DMS153 treated with DMSO at 0.1 percent for 48 hours (cell line): ENCODE measurements around the gene TNFRSF25.

ENCODE experiments used
- DNase-seq: peaks from one replicate; lab custom pipeline; 2025; ENCODE audit not compliant: unreplicated experiment; lab: John Stamatoyannopoulos, UW

TNFRSF25 gene

GRCh38 chr1:6488602-6489382 is 22.8 kb upstream of the TNFRSF25 start:
- DNase-seq, result no peak

- no peak for DNase-seq
Measured at GRCh38 chr1:6487804-6488484, 22.0 kb upstream of the TNFRSF25 start.

- peak; percentile 83 for DNase-seq
Measured at GRCh38 chr1:6486433-6487011, 20.5 kb upstream of the TNFRSF25 start.

- no peak for DNase-seq
Measured at GRCh38 chr1:6485168-6486101, 19.5 kb upstream of the TNFRSF25 start.

GRCh38 chr1:6484826-6485167 is 18.8 kb upstream of the TNFRSF25 start:
- DNase-seq, result no peak

- DNase-seq, result no peak
Measured at GRCh38 chr1:6483761-6484117, 17.8 kb upstream of the TNFRSF25 start.

GRCh38 chr1:6483017-6483760 is 17.2 kb upstream of the TNFRSF25 start:
- DNase-seq, result peak; percentile 39

GRCh38 chr1:6481820-6482219 is 15.8 kb upstream of the TNFRSF25 start:
- no peak for DNase-seq

- DNase-seq, result peak; percentile 20
Measured at GRCh38 chr1:6477039-6477820, 11.3 kb upstream of the TNFRSF25 start.

- DNase-seq, result no peak
Measured at GRCh38 chr1:6476483-6476882, 10.5 kb upstream of the TNFRSF25 start.

- DNase-seq, result peak; percentile 43
Measured at GRCh38 chr1:6475381-6476133, 9.6 kb upstream of the TNFRSF25 start.

- no peak for DNase-seq
Measured at GRCh38 chr1:6474815-6475282, 8.9 kb upstream of the TNFRSF25 start.

- DNase-seq, result peak; percentile 75
Measured at GRCh38 chr1:6473974-6474814, 8.2 kb upstream of the TNFRSF25 start.

- no peak for DNase-seq
Measured at GRCh38 chr1:6473156-6473555, 7.2 kb upstream of the TNFRSF25 start.

GRCh38 chr1:6472391-6472790 is 6.4 kb upstream of the TNFRSF25 start:
- DNase-seq, result no peak

- DNase-seq, result no peak
Measured at GRCh38 chr1:6471970-6472368, 6.0 kb upstream of the TNFRSF25 start.

- DNase-seq, result no peak
Measured at GRCh38 chr1:6471086-6471969, 5.4 kb upstream of the TNFRSF25 start.
